ENCODE results near the gene CDH7. TPM values are rescaled to one million over a fixed set of nuclear protein-coding genes. Genes with fewer than 3 reads are reported as not detected.
A peak's percentile ranks its signal among the peaks of the same experiment; 100 is the strongest.

The CDH7 gene, protein sequence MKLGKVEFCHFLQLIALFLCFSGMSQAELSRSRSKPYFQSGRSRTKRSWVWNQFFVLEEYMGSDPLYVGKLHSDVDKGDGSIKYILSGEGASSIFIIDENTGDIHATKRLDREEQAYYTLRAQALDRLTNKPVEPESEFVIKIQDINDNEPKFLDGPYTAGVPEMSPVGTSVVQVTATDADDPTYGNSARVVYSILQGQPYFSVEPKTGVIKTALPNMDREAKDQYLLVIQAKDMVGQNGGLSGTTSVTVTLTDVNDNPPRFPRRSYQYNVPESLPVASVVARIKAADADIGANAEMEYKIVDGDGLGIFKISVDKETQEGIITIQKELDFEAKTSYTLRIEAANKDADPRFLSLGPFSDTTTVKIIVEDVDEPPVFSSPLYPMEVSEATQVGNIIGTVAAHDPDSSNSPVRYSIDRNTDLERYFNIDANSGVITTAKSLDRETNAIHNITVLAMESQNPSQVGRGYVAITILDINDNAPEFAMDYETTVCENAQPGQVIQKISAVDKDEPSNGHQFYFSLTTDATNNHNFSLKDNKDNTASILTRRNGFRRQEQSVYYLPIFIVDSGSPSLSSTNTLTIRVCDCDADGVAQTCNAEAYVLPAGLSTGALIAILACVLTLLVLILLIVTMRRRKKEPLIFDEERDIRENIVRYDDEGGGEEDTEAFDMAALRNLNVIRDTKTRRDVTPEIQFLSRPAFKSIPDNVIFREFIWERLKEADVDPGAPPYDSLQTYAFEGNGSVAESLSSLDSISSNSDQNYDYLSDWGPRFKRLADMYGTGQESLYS
- total RNA-seq, result not detected

DNA sequence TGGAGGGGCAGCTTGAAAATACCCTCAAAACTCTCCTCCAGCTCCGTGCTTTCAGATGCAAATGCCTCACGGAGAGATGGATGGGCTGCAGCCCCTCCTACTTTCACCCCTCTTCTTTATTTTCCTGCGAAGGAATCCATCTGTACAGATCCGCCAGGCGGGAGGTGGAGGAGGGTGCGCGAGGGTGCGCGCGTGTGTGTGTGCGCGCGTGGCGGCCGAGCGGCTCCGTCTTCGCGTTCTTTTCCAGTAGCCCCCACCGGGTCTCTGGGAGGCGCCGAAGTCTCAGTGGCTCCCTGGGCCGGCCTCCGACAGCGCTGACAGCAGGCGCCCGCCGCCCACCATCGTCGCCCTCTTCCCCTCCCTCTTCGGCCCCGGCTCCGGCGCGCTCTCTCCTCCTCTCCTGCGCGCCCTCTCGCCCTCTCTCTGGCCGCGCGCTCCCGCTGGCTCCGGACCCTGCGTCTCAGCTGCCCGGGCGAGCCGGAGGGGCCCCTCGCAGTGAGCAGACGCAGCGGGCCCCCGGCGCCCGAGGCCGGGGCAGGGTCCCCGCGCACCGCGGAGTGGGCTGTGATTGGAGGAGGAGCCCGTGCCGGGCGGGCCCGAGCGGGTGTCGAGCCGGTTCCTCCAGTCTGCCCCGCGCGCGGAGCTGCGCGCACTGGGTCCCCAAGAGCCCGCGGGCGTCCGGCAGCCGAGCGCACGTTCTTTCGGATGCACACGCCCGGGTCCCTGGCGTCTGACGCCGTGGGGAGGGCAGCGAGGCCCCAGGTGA, at the start of gene CDH7:
CDH7 (plus strand) TSS at position 624 of the 766 bp plus-strand sequence. CDS start 11,831 bp downstream, outside the sequence.
- no peak within 1 kb of the TSS for H3K4me3 Mint-ChIP-seq
- no peak for ATAC-seq (ENCODE audit: low read depth)
- no peaks in the 10 kb centered on the region for H3K9me3 Mint-ChIP-seq
- no peaks in the 10 kb centered on the region for H3K4me1 Mint-ChIP-seq
- peaks cover 20% of the 10 kb centered on the region for H3K27me3 Mint-ChIP-seq
- no peaks in the 10 kb centered on the region for H3K36me3 Mint-ChIP-seq
- DNase-seq, result peak; percentile 25
- POLR2A ChIA-PET, result no interaction called here
- H3K27ac Mint-ChIP-seq, result no peak within 1 kb of the TSS

DNA sequence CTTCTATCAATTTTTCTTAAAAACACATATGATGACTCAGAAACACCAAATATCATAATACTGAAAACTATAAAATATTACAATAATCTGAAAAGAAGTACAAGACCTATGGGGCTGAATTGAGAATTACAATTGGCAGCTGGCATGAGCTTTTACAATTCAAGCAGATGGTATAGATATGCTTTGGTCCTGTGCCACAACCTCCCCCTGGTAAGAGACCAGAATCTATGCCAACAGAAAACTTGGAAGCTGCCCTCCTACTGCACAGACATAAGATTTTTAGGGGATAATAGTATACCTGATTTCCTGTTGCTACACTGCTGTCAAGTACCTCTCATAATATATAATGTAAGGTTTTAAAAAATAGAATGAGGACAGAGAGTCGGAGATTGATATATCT, 46.8 kb upstream of the CDH7 start:
- Mint-ChIP-seq H3K27me3 (no peaks in the 10 kb centered on the region), H3K4me1 (no peaks in the 10 kb centered on the region), H3K36me3 (no peaks in the 10 kb centered on the region), H3K27ac (no peak overlapping the region), H3K9me3 (no peaks in the 10 kb centered on the region), H3K4me3 (no peak overlapping the region)
- ATAC-seq (ENCODE audit: low read depth), result no peak
- no peak for DNase-seq
- POLR2A ChIA-PET, result no interaction called here

DNA sequence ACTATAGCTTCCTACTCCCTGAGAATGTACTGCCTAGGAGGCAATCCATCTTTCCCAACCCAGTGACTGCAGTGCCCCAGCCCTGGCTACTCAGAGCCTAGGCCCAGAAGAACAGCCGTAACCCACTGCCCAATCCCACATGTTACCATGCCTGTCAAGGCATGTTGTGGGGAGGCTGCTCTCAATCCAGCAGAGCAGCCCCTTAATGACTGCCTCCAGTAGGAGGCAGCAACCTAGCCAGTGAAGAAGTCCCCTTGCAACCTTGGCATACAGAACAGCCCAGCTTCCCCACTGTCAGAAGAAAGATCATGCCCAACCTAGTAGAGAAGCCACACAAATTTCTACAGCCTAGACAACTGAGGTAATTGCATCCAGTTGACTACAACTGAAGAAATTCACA, 44.2 kb upstream of the CDH7 start:
- peaks cover 1% of the 10 kb centered on the region for H3K9me3 Mint-ChIP-seq
- no peak overlapping the region for H3K27ac Mint-ChIP-seq
- POLR2A ChIA-PET, result no interaction called here
- no peaks in the 10 kb centered on the region for H3K4me1 Mint-ChIP-seq
- H3K4me3 Mint-ChIP-seq, result no peak overlapping the region
- DNase-seq, result no peak
- no peak for ATAC-seq (ENCODE audit: low read depth)
- H3K27me3 Mint-ChIP-seq, result no peaks in the 10 kb centered on the region
- H3K36me3 Mint-ChIP-seq, result no peaks in the 10 kb centered on the region

DNA sequence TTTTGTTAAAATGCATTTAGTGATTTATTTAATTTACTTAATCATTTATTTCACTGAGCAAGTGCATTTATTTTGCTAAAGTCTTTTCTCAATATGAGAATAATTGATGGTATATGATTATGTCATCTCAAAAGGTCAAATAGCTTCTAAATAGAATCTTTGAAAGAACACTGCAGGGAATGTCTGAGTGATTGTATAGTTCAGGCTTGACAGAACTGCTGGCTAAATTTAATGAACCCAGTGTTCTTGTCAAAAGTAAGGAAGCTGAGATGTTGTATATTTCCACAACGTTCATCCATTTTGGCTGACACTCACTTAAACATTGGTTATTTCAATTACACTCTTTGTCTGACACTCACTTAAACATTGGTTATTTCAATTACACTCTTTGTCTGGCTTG, 39.3 kb upstream of the CDH7 start:
- no peaks in the 10 kb centered on the region for H3K36me3 Mint-ChIP-seq
- no peak overlapping the region for H3K4me3 Mint-ChIP-seq
- H3K27me3 Mint-ChIP-seq, result no peaks in the 10 kb centered on the region
- no peak overlapping the region for H3K27ac Mint-ChIP-seq
- no peak for DNase-seq
- peaks cover 1% of the 10 kb centered on the region for H3K9me3 Mint-ChIP-seq
- H3K4me1 Mint-ChIP-seq, result no peaks in the 10 kb centered on the region
- POLR2A ChIA-PET, result no interaction called here
- ATAC-seq (ENCODE audit: low read depth), result no peak

DNA sequence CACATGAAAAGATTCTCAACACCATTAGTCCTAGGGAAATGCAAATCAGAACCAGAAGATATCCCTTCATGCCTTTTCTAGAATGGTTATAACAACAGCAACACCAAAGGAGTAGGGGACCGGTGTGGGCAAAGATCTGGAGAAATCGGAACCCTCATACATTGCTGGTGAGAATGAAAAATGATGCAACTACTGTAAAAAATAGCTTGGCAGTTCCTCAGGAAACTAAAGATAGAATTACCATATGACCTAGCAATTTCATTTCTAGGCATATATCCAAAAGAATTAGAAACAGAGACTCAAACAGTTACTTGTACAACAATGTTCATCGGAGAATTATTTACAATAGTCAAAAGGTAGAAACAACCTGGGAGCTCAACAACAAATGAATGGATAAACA, 29.2 kb upstream of the CDH7 start:
- Mint-ChIP-seq H3K9me3 (peaks cover 4% of the 10 kb centered on the region), H3K36me3 (no peaks in the 10 kb centered on the region), H3K27ac (no peak overlapping the region), H3K4me1 (no peaks in the 10 kb centered on the region), H3K4me3 (no peak overlapping the region), H3K27me3 (no peaks in the 10 kb centered on the region)
- ATAC-seq (ENCODE audit: low read depth) (no peak), DNase-seq (no peak)
- POLR2A ChIA-PET, result no interaction called here

DNA sequence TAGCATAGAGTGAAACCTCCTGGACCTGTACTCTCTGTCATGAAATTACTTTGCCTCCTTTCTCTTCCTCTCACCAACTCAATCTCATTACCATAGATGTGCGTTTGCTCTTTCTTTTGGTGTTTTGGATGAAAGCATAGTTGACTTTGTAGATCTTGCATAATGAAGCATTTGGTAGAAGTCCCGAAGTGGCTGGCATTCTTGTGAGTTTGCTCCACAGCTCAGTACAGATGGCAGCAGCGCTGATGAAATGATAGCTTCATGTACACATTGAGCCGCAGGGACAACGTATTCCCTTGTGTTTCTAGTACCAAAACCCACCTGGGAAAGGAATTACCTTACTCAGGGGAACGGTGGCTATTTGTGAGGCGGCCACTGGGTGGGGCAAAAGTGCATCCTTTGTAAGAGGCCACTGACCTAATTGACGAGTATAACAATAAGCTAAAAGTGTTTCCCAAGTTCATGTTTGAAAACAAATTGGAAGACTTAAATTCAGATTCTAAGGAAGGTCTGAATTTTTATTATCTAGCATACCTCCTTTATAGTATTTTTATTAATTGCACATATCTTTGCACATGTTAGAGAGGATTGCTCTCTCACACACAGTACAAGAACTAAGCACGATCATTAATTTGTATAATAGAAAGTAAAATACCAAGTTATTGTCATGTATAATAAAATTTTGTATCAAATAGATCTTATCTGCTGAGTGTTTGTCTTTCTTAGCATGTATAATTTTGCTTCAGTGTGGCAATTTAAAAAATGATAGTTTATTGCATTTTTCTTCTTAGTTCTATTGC, 25.4 kb upstream of the CDH7 start:
- ATAC-seq (ENCODE audit: low read depth) (no peak), DNase-seq (no peak)
- POLR2A ChIA-PET, result no interaction called here
- Mint-ChIP-seq H3K27me3 (no peaks in the 10 kb centered on the region), H3K27ac (no peak overlapping the region), H3K36me3 (no peaks in the 10 kb centered on the region), H3K4me3 (no peak overlapping the region), H3K9me3 (no peaks in the 10 kb centered on the region), H3K4me1 (no peaks in the 10 kb centered on the region)

DNA sequence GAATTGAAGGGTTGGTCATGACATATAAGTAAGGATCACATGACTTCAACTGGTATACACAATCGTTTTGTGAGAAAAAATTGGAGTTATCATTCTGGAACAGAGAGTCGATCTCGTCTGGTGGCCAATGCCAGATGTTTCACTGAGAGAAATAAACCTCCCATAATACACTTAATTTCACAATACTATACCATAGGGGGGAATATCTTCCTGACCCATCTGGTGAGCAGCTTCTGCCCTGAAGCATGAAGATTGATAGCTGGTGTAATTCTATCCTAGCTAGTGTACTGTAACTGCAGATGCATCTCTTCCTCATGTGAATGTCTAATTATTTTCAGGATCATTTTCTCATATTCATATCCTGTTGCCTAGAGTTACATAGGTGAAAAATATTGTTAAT, 15.7 kb upstream of the CDH7 start:
- Mint-ChIP-seq H3K36me3 (no peaks in the 10 kb centered on the region), H3K9me3 (peaks cover 2% of the 10 kb centered on the region), H3K4me3 (no peak overlapping the region), H3K4me1 (no peaks in the 10 kb centered on the region), H3K27ac (no peak overlapping the region), H3K27me3 (no peaks in the 10 kb centered on the region)
- DNase-seq, result no peak
- ATAC-seq (ENCODE audit: low read depth), result no peak
- POLR2A ChIA-PET, result no interaction called here

DNA sequence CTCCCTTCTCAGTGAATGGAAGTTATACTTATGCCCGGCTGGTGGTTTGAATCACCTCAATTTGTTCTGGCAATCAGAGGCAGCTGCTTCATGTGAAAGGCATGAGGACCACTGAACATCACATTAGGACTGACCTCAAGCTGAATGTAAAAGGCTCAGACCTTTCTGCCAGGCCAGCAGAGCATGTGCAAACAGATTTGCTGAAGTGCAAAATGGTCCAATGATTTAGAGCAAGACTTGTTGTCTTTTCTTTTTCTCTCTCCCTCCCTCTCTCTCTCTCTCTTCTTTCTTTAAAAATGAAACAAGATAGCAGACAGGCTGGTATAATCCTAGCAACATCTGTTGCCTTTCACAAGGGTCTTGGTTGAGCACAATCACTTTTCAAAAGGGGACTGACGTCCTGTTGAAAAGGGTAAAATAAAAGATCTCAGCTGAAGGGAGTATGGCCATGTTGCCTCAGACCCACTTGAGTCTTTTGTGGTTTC, 13.3 kb upstream of the CDH7 start:
- ATAC-seq (ENCODE audit: low read depth), result no peak
- H3K4me1 Mint-ChIP-seq, result no peaks in the 10 kb centered on the region
- peaks cover 2% of the 10 kb centered on the region for H3K9me3 Mint-ChIP-seq
- no peak overlapping the region for H3K27ac Mint-ChIP-seq
- H3K36me3 Mint-ChIP-seq, result no peaks in the 10 kb centered on the region
- no peak overlapping the region for H3K4me3 Mint-ChIP-seq
- POLR2A ChIA-PET, result no interaction called here
- H3K27me3 Mint-ChIP-seq, result no peaks in the 10 kb centered on the region
- no peak for DNase-seq

DNA sequence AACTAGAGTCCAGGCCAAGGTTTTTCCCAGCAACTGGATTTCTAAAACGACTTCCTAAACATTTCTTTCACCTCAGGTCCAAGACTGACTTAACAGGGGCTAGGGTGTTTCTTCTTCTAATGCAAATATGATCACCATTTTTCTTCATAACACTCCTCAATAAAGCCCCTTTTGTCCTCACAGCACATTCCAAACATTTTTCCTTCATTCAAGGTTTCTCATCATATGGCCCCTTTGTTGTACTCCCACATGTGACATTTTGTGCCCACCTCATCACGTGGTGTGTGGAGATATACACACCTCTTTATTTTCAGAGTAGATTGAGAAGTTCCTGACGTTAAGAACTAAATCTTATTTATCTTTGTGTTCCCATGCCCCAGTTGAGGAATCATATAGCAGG, 3.9 kb upstream of the CDH7 start:
- Mint-ChIP-seq H3K36me3 (no peaks in the 10 kb centered on the region), H3K9me3 (no peaks in the 10 kb centered on the region), H3K27me3 (peaks cover 19% of the 10 kb centered on the region), H3K4me3 (no peak overlapping the region), H3K27ac (no peak overlapping the region), H3K4me1 (no peaks in the 10 kb centered on the region)
- POLR2A ChIA-PET, result no interaction called here
- DNase-seq (no peak), ATAC-seq (ENCODE audit: low read depth) (no peak)

DNA sequence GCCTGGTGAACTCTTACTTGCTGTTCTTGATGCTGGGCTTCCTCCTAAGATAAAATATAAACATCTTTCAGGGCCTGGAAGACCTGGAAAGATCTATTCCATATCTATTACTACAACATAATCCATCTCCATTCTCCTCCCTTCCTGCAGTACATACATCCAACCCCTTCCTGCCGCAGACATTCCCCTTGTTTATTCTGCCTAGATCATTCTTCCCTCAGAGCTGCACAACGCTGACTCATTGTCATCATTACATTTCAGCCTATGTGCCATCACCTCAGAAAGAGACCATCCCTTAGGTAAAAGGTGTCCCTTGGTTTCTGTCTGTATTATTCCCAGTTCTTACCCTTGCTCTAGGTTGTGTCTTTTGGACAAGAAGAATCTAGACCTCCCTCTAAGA, 2.5 kb upstream of the CDH7 start:
- no peaks in the 10 kb centered on the region for H3K36me3 Mint-ChIP-seq
- H3K4me1 Mint-ChIP-seq, result no peaks in the 10 kb centered on the region
- H3K4me3 Mint-ChIP-seq, result no peak overlapping the region
- DNase-seq (no peak), ATAC-seq (ENCODE audit: low read depth) (no peak)
- H3K27me3 Mint-ChIP-seq, result peaks cover 20% of the 10 kb centered on the region
- POLR2A ChIA-PET, result no interaction called here
- H3K27ac Mint-ChIP-seq, result no peak overlapping the region
- H3K9me3 Mint-ChIP-seq, result no peaks in the 10 kb centered on the region

DNA sequence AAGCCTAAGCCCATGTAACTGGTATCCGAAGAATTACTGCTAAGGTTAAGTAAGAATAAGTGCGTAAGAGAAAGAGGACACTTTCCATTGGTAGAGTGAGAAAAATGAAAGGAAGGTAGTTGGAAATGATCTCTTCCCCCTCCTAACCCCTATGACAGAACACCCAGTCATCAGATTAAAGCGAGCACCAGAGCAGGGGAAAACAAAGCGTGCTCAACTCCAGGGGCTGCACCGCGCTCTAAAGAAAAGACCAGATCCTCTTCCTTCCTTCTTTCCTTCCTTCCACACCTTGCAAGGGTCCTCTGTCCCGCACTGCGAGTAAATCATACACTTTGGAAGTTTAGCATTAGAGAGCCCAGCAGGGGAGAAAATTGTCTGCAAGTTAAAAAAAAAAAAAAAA, 971 bp upstream of the CDH7 start:
- POLR2A ChIA-PET, result no interaction called here
- H3K27ac Mint-ChIP-seq, result no peak overlapping the region
- H3K36me3 Mint-ChIP-seq, result no peaks in the 10 kb centered on the region
- ATAC-seq (ENCODE audit: low read depth) (no peak), DNase-seq (no peak)
- no peaks in the 10 kb centered on the region for H3K9me3 Mint-ChIP-seq
- H3K4me1 Mint-ChIP-seq, result no peaks in the 10 kb centered on the region
- H3K4me3 Mint-ChIP-seq, result no peak overlapping the region
- peaks cover 20% of the 10 kb centered on the region for H3K27me3 Mint-ChIP-seq

DNA sequence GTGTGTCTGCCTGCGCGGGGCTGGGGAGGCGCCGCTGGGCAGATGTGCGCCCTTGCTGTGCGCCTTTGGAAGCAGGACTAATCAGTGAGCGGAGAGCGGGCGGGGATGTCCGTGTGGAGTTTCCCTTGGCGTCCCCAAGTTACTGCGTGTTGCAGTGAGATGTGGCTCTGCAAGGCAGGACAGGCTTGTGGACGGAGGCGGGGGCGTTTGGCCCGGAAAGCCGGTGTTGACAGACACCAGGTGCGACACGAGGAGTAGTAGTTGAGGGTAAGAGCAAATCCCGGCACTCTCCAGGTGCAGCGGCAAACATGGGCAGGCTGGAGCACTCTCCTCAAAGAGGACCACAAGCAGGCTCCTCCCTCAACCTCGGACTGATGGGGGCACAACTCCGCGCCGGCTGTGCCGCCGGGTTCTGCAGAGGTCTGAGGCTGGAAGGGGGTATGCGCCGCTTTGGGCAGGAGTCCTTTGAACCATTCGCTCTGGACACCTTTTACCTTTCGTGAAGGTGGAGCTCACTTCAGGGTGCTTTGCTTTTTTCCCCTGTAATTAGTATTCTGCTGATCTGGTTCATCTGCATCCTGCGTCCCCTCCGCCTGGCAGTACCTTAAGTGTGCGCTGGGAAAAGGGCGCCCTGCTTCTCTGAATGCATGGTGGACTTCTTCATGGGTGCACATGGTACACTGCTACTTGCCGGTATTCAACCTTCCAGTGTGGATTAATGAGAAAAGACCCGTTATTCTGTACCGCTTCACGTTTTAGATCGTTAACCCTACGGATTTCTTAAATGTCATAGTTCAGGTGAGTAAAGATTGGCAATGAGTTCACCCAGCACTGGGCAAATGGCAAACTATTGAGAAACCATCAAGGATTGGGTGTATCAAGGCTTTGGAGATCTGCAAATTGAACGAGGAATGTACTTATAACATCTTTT, 608 bp downstream of the CDH7 start:
- no peaks in the 10 kb centered on the region for H3K9me3 Mint-ChIP-seq
- no peak overlapping the region for H3K27ac Mint-ChIP-seq
- POLR2A ChIA-PET, result no interaction called here
- peaks cover 20% of the 10 kb centered on the region for H3K27me3 Mint-ChIP-seq
- DNase-seq (no peak), ATAC-seq (ENCODE audit: low read depth) (no peak)
- H3K4me1 Mint-ChIP-seq, result no peaks in the 10 kb centered on the region
- no peak overlapping the region for H3K4me3 Mint-ChIP-seq
- no peaks in the 10 kb centered on the region for H3K36me3 Mint-ChIP-seq
